ENCODE data around the gene CYP39A1. TPM values are rescaled to one million over a fixed set of nuclear protein-coding genes. Genes with fewer than 3 reads are reported as not detected.

CYP39A1 gene
- total RNA-seq, 4 donors from 2014 or later: 3.3 to 12.1 (median 5.6) TPM

GRCh38 chr6:46638650-46639049 lies 14.0 kb downstream of the CYP39A1 start:
- no peak overlapping the region for H3K27ac ChIP-seq
- peaks cover 0 to 5% (median 0%) of the 10 kb centered on the region in 4 donors for H3K4me1 ChIP-seq
- no peak for TF ChIP-seq EP300 (IDR thresholded peaks at IDR 0.05)
- no peak for TF ChIP-seq POLR2A (IDR thresholded peaks at IDR 0.05)
- TF ChIP-seq, protein P1, sequence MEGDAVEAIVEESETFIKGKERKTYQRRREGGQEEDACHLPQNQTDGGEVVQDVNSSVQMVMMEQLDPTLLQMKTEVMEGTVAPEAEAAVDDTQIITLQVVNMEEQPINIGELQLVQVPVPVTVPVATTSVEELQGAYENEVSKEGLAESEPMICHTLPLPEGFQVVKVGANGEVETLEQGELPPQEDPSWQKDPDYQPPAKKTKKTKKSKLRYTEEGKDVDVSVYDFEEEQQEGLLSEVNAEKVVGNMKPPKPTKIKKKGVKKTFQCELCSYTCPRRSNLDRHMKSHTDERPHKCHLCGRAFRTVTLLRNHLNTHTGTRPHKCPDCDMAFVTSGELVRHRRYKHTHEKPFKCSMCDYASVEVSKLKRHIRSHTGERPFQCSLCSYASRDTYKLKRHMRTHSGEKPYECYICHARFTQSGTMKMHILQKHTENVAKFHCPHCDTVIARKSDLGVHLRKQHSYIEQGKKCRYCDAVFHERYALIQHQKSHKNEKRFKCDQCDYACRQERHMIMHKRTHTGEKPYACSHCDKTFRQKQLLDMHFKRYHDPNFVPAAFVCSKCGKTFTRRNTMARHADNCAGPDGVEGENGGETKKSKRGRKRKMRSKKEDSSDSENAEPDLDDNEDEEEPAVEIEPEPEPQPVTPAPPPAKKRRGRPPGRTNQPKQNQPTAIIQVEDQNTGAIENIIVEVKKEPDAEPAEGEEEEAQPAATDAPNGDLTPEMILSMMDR (IDR thresholded peaks at IDR 0.05): no peak
- no peak for DNase-seq (ENCODE audit: low spot score in 2 of 2)
- 73 to 82% methylated on average over 2 of the region's 2 CpGs for WGBS, 2 donors
- H3K27me3 ChIP-seq: no peaks in the 10 kb centered on the region
- H3K4me3 ChIP-seq: no peak overlapping the region
- H3K9me3 ChIP-seq: no peaks in the 10 kb centered on the region
- H3K36me3 ChIP-seq: no peaks in the 10 kb centered on the region

DNA sequence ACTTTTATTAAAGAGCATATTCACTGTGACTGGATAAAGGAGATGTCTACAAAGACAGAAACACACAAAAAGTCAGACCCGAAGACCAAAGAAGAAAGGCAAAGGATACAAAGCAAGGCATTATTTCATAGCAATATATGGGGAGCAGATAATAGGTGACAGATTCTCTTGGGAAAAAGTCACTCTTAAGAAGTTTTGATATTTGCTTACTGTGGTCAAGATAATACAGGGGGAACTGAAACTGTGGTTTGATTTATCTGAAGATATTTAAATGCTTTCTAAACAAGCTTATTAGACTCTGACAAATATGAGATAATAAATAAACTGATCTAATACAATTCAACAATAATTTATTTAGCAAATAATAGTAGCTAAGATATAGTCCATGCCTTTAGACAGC lies 14.7 kb downstream of the CYP39A1 start:
- no peak for TF ChIP-seq EP300 (IDR thresholded peaks at IDR 0.05)
- TF ChIP-seq POLR2A (IDR thresholded peaks at IDR 0.05): no peak
- TF ChIP-seq, protein P1 (IDR thresholded peaks at IDR 0.05): no peak
- 69 to 83% methylated on average over 1 of the region's 1 CpG for WGBS, 2 donors
- no peak for DNase-seq (ENCODE audit: low spot score in 2 of 2)

GRCh38 chr6:46637145-46637544 lies 15.5 kb downstream of the CYP39A1 start:
- 63 to 75% methylated on average over 5 of the region's 5 CpGs for WGBS, 2 donors
- no peak for DNase-seq (ENCODE audit: low spot score in 2 of 2)
- H3K27ac ChIP-seq: no peak overlapping the region

More for the DNA sequence above, 14.7 kb downstream of the CYP39A1 start:
- Histone ChIP-seq H3K9me3 (no peaks in the 10 kb centered on the region), H3K36me3 (no peaks in the 10 kb centered on the region), H3K27ac (no peak overlapping the region), H3K4me3 (no peak overlapping the region), H3K27me3 (no peaks in the 10 kb centered on the region), H3K4me1 (peaks cover 0 to 5% (median 0%) of the 10 kb centered on the region in 4 donors)

DNA sequence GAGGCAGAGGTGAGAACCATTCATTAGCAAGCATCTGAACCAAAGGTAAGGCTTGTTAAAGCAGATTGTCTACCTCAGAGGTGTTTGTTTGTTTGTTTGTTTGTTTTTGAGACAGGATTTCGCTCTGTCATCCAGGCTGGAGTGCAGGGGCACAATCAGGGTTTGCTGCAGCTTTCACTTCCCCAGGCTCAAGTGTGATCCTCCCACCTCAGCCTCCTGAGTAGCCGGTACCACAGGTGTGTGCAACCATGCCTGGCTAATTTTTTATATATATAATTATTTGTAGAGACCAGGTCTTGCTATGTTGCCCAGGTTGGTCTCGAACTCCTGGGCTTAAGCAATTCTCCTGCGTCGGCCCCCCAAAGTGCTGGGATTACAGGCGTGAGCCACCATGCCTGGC lies 17.2 kb downstream of the CYP39A1 start:
- Histone ChIP-seq H3K36me3 (no peaks in the 10 kb centered on the region), H3K27me3 (no peaks in the 10 kb centered on the region), H3K4me3 (no peak overlapping the region), H3K9me3 (no peaks in the 10 kb centered on the region), H3K27ac (no peak overlapping the region), H3K4me1 (peaks cover 0 to 5% (median 0%) of the 10 kb centered on the region in 4 donors)
- DNase-seq (ENCODE audit: low spot score in 2 of 2): no peak
- TF ChIP-seq EP300 (IDR thresholded peaks at IDR 0.05) (no peak), POLR2A (IDR thresholded peaks at IDR 0.05) (no peak)
- TF ChIP-seq, protein P1 (IDR thresholded peaks at IDR 0.05): no peak
- 94 to 95% methylated on average over 6 of the region's 6 CpGs for WGBS, 2 donors

More at GRCh38 chr6:46637145-46637544, 15.5 kb downstream of the CYP39A1 start:
- Histone ChIP-seq H3K4me1 (peaks cover 0 to 5% (median 0%) of the 10 kb centered on the region in 4 donors), H3K4me3 (no peak overlapping the region), H3K27me3 (no peaks in the 10 kb centered on the region), H3K36me3 (no peaks in the 10 kb centered on the region), H3K9me3 (no peaks in the 10 kb centered on the region)
- no peak for TF ChIP-seq POLR2A (IDR thresholded peaks at IDR 0.05)
- TF ChIP-seq, protein P1 (IDR thresholded peaks at IDR 0.05): no peak
- TF ChIP-seq EP300 (IDR thresholded peaks at IDR 0.05): no peak

DNA sequence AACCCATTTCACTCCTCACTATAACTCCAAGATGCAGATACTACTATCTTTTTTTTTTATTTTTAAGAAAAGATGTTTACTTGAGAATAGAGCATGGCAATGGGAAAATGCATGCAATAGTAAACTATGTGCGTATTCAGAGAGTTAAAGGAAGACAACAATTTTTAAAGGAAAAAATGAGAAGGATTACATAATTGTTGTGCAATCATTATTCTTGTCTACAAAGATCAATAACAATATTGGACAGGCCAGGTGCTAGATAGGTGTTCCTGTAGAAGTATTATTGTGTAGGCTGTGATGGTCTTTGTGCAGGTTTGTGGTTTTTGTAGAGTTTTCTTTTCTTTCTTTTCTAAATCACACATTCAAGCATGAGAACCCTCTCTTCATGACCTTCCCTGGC lies 20.6 kb downstream of the CYP39A1 start:
- Histone ChIP-seq H3K36me3 (no peaks in the 10 kb centered on the region), H3K4me3 (no peak overlapping the region), H3K9me3 (no peaks in the 10 kb centered on the region), H3K27ac (no peak overlapping the region), H3K4me1 (peaks cover 0 to 11% (median 0%) of the 10 kb centered on the region in 4 donors), H3K27me3 (no peaks in the 10 kb centered on the region)
- TF ChIP-seq POLR2A (IDR thresholded peaks at IDR 0.05): no peak
- TF ChIP-seq, protein P1 (IDR thresholded peaks at IDR 0.05): no peak
- TF ChIP-seq EP300 (IDR thresholded peaks at IDR 0.05): no peak
- DNase-seq (ENCODE audit: low spot score in 2 of 2): no peak
- 94 to 100% methylated on average over 1 of the region's 1 CpG for WGBS, 2 donors
